ENCODE measurements around the gene RNASE4.
"Not testable (repeated sequence)": the region's sequence is repeated elsewhere in the genome, so short reads cannot be mapped to it uniquely, and the experiment has no call there.

Gene RNASE4, protein sequence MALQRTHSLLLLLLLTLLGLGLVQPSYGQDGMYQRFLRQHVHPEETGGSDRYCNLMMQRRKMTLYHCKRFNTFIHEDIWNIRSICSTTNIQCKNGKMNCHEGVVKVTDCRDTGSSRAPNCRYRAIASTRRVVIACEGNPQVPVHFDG

DNA sequence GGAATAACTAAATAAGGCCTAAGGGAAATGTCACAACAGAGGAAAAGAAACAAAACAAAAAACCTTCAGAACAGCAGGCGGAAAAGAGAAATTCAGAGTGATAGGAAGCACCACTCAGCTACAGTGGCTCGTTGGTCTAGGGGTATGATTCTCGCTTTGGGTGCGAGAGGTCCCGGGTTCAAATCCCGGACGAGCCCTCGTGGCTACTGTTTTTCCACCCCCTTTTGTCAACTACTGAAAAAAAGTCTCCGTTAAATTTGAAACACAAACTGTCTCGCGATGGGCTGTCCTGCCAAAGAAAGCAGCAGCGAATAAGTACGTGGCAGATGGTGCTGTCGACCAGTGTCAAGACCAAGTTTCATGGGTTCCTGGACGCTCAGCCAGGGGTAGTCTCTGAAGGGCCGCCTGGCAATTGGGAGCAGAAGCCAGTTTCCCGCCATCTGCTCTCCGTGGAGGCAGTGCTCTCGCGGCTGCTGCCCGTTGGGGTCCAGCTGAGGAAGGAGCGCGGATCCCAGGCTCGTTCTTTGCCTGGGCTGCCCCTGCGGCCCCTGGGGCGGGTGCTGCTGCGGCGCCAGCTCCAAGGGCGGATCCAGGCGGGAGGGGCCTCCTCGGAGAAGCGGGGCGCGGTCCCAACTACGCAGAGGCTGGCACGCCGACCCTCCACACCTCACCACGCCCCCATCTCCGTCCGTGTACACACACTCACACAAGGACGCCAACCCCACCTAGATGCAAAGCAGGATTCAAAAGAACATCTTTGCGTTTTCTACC is at the start of gene RNASE4:
Gene RNASE4 (plus strand): TSS at position 670 of the 771 bp plus-strand sequence. CDS start 14,812 bp downstream, outside the sequence.
- peak; percentile 61 to 76 (median 64) for DNase-seq (ENCODE audit: low read depth in 3 of 3)

DNA sequence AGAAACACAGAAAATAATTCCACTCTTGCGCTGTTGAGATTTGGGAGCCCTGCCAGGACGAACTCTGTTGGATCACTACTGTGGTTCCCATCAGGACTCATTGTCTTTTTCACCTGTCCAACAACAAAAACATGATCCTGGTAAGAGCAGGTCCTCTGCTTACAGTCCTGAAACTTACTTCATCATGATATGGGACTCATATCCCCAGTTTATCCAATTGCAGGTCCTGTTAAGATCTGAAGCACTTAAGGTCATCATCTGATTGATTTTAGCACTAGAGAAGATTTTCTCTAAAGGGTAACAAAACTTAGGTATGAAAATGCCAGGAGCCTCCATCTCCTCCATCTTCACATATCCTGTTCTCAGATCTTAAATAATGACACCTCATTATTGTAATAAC is 42.8 kb upstream of the RNASE4 start, which contains the start of gene OR6S1:
Gene OR6S1 (minus strand): TSS at position 101 of the 400 bp plus-strand sequence. CDS start 0 bp downstream, at position 101.
- DNase-seq (ENCODE audit: low read depth in 3 of 3), result no peak

DNA sequence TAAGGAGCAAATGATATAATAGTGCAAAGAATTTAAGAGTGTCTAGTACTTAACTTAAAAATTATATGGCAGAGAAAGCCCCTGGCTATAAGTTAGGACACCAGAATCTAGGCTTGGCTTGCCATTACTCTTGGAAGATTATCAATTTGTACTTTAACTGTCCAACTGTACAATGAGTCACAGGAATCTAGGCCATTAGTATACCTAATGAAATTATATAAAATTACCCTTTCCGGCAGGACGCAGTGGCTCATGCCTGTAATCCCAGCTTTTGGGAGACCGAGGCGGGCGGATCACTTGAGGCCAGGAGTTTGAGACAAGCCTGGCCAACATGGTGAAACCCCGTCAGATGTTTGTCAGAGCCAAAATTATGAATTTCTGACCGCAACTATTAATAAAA is 42.2 kb upstream of the RNASE4 start:
- no peak for DNase-seq (ENCODE audit: low read depth in 3 of 3)

DNA sequence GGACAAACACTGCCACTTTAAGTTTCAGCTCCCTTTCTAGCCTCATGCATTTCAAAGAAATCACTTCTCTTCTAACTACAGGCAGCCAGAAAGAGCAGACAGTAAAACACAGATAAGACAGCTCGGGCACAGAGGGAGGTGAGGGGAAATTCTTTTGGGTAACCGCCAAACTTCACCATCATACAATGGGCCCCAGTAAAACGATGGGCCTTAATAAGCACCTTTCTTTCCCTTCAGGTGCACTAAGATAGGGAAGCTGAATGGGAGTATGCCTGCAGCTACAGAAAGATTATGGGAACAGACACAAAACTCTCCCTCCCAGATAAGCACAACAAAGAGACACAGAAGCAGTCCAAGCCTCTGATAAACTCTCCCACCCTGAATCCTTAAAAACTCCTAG is 41.6 kb upstream of the RNASE4 start:
- DNase-seq (ENCODE audit: low read depth in 3 of 3), result not testable (repeated sequence)

DNA sequence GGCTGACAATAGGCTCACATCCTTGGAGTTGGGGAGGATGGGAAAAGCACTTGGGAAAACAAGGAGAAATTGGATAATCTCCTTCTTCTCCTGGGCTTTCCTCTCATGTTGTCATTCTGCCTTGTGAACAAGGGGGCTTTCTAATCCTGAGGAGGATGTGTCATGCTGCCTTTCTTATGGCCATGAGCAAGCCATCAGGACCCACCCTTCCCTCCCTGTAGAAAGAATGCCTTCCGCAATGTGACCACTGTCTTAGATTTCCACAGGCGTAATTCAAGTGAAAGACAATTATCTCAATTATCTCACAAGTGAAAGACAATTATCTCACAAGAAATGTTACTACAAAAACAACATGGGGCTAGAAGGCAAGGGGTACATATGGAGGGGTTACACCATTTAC is 39.8 kb upstream of the RNASE4 start:
- DNase-seq (ENCODE audit: low read depth in 3 of 3), result no peak

DNA sequence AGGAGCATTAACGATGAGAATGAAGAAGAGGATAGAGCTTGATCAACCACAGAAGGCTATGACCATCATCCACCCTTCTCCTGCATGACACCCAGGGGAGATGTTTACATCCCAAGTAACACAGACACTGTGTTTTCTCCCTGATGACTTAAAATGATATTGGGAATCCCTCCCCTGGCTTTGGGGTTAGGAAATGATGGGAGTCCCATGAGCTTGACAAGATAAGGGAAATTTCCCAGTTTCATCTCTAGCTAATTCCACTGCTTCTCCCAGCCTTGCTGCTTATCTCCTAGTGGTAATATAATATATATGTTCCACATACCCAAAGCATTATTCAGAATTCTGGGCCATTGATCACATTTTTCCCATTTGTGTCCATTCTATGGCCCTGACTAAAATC is 38.9 kb upstream of the RNASE4 start:
- no peak for DNase-seq (ENCODE audit: low read depth in 3 of 3)

DNA sequence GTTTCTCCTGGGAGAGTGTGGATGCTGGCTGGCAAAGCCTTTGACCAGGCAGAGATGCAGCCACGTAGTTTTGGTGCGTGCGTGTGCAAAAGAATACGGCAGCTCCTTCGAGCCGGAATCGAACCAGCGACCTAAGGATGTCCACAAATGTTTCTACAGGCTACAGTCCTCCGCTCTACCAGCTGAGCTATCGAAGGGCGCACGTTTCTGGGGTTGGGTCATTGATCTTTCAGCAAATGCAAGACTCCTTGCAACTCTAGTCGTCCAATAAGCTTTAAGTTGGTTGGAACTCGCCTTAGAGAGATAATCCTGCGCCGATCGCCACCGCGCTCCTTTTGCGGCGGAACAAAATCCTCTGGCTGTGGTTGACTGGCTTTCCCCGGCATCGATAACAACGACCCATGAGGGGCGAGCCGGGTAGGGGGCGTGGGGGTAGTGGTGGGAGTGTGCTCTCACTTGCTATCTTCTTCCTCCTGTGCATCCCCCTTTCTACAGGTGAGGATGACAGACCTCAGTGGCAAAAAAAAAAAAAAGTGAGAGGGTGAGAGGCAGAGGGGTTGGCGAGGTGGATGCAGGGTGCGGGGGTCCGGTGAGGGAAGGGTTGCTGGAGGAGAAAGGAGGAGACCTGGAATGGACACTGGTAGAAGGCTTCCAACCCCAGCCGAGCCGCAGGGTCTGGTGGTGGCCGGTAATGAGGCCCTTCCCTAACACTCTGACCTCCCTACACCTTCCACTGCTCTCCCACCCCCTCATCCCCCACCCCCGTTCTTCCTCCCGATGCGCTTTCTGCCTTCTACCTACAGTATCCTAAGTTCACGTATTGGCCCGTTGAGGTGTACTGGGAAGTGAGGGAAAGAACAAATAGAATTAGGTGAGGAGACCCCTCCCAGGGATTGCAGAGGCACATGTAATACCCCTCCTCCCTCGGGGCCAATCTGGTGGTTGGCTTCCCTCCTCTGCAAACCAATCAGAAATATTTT is 31.1 kb upstream of the RNASE4 start:
- peak in 2 of 3 experiments; percentile 46 to 73 for DNase-seq (ENCODE audit: low read depth in 3 of 3)

DNA sequence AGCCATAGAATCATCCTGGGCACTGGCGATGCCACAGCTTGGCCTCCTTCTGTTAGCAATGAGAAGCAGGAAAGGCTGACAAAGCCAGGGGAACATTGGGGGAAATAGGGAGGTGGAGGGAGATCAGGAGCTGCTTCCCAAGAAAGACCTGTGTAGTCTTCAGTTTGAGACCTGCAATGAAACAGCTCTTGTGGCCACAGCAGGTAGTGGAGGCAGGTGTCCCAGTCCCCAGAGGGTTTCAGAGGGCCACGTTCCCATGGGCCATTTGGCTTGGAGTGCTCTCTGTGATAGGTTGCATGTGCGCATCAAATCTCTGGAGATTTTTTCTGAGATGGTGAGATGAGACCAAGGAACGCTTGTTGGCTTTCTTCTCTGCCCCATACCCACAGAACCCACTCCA is 28.5 kb upstream of the RNASE4 start:
- DNase-seq (ENCODE audit: low read depth in 3 of 3), result no peak

DNA sequence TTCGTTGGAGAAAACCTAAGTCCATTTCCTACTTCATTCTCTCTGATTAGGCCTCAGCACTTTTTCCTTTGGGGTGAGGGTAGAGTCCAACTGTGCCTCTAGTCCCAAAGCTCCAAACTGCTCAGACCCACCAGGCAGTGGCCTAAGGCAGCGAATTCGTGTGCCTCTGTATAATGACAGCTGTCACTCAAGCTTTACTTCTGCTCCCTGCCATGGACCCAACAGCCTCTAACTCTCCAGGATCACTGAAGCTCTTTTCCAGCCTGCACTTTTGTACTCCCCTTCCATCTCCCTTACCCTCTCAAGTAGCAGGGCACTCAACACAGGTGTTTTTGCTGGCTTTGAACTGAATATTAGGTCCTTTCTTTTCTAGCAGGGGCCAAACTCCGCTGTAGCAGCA is 28.1 kb upstream of the RNASE4 start:
- no peak for DNase-seq (ENCODE audit: low read depth in 3 of 3)

DNA sequence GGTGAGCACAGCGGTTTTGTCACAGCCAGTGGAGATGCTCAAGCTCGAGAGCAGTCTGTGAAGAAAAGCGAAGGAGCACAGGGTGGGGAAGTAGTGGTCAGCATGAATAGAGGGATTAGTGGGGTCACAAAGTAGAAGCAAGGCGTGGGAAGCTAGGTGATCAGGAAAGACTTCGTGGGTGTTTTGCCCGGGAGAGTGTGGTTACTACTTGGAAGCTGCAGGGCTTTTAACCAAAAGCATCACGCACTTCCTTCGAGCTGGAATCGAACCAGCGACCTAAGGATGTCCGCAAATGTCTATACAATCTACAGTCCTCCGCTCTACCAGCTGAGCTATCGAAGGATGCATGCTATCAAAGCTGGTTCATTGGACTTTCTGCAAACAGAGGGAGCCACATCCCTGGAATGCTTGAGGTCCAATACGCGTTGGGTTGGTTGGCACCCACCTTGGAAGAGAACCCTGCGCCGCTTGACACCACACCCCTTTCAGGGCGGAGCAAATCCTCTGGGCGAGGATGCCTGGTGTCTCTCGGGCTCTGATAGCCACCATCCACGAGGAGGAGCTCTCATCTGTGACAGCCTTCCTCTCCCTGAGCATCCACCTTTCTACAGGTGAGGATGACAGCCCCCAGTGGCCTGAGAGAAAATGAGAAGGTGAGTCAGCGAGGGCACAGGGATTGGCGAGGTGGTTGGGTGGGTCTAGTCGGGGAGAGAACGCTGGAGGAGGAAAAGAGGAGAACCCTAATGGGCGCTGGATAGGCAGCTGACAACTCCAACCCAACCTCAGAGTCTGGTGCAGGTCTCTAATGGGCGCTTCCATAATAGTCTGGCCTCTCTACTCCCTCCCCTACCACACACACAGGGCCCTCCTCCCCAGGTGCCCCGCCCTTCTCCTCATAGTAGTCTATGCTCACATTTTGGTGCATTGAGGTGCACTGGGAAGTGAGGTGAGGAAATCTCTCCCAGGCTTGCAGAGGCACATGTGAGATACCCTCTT is 26.8 kb upstream of the RNASE4 start:
- peak in 1 of 3 experiments; percentile 32 for DNase-seq (ENCODE audit: low read depth in 3 of 3)

DNA sequence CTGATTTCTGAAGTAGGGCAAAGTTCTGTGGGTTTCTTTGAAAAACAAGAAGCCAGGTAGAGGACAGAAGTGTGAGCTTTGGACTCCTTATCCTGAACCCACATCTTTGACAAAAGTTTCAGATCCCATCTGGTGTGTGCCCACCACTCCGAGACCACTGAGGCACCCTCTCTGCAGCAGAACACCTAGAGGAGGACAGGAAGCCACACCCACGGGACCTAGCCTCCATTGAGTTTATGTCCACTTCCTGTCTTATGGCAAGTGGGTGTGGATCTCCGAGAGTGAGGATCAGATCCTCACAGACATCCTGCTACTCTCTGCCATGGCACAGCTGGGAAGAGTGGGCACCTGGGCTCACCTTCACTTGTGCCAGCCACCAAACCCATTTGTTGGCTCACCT is 26.1 kb upstream of the RNASE4 start:
- no peak for DNase-seq (ENCODE audit: low read depth in 3 of 3)

DNA sequence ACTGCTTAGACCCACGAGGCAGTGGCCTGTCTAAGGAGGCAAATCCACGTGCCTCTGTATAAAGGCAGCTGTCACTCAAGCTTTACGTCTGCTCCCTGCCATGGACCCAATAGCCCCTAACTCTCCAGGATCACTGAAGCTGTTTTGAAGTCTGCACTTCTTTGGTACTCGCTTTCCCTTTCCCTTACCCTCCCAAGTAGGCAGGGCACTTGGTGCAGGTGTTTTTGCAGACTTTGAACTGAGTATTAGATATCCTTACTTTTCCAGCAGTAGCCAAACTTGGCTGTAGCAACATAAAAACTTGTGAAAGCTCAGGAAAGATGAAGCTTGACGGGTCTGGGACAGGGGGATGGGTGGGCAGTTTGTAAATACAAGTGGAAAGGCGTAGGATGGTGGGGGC is 25.0 kb upstream of the RNASE4 start:
- DNase-seq (ENCODE audit: low read depth in 3 of 3), result no peak

DNA sequence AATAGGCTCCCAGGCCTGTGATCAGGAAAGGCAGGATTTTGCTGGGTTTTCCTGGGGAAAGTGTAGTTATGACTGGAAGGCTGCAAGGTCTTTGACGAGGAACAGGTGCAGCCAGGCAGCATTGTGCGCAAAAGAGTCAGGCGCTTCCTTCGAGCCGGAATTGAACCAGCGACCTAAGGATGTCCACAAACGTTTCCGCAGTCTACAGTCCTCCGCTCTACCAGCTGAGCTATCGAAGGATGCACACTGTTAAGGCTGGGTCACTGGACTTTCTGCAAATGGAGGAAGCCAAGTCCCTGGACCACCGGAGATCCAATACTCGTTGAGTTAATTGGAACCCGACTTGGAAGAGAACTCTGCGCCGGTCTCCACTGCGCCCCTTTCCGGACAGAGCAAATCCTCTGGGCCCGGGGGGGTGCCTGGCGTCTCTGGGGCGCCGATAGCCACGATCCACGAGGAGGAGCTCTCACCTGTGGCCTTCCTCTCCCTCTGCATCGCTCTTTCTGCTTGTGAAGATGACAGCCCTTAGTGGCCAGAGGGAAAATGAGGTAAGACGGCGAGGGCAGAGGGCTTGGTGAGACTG is 24.5 kb upstream of the RNASE4 start:
- no peak for DNase-seq (ENCODE audit: low read depth in 3 of 3)

DNA sequence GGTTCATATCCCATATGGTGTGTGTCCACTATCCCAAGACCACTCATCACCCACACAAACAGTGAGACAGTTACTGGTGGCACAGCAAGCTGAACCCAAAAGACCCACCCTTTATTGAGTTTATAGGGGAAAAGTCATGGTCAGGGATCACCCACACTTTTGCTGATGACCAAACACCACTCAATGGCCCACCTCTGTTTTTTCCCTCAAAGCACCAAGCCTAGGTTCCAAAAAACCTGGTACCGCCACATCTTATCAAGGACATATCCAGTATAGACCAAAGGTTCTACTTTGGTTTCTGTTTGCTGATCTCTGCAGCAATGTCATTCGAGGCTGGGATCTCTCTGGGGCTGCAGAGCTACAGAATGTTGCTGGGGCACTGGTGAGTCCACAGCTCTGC is 23.2 kb upstream of the RNASE4 start:
- DNase-seq (ENCODE audit: low read depth in 3 of 3), result no peak

DNA sequence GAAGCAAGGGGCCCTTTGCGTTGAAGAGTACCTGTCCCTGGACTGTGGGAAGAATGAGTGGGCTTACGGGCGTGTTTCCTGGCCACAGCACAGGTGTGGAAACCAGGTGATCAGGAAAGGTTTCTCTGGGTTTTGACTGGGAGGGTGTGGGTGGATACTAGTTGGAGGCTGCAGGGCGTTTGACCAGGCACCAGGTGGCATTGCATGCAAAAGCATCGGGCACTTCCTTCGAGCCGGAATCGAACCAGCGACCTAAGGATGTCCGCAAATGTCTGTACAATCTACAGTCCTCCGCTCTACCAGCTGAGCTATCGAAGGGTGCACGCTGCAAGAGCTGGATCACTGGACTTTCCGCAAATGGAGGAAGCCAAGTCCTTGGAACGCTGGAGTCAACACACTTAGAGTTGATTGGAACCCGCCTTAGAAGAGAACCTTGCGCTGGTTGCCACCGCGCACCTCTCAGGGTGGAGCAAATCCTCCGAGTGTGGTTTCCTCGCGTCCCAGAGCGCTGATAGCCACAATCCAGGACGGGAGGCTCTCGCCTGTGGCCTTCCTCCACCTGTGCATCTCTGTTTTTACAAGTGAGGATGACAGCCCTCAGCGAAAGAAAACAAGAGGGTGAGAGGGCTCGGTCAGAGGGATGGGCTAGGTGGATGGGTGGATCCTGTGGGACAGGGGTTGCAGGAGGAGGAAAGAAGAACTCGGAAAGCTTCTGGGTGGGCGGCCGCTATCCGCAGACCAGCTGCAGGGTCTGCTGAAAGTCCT is 21.2 kb upstream of the RNASE4 start:
- DNase-seq (ENCODE audit: low read depth in 3 of 3), result peak; percentile 64 to 89 (median 67)

DNA sequence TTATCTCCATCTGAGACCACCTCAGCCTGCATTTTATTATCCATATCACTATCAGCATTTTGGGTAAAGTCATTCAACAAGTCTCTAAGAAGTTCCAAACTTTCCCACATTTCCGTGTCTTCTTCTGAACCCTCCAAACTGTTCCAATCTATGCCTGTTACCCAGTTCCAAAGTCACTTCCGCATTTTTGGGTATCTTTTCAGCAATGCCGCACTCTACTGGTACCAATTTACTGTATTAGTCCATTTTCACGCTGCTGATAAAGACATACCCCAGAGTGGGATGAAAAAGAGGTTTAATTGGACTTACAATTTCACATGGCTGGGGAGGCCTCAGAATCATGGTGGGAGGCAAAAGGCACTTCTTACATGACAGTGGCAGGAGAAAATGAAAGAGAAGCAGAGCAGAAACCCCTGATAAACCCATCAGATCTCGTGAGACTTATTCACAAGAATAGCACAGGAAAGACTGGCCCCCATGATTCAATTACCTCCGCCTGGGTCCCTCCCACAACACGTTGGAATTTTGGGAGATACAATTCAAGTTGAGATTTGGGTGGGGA is 17.9 kb upstream of the RNASE4 start:
- not testable (repeated sequence) for DNase-seq (ENCODE audit: low read depth in 3 of 3)

DNA sequence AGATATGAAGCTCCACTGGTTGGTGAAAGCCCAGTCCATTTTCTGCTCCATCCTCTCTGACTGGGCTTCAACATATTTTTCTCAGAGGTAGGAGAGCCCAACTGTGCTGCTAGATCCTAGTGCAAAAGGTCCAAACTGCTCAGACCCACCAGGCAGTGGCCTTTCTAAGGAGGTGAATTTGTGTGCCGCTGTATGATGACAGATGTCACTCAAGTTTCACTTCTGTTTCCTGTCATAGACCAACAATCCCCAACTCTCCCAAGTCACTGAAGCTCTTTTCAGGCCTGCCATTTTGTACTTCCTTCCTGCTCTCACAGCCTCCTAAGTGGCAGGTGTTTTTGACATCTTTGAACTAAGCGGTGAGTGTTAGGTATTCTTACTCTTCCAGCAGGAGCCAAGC is 16.4 kb upstream of the RNASE4 start:
- DNase-seq (ENCODE audit: low read depth in 3 of 3), result no peak

DNA sequence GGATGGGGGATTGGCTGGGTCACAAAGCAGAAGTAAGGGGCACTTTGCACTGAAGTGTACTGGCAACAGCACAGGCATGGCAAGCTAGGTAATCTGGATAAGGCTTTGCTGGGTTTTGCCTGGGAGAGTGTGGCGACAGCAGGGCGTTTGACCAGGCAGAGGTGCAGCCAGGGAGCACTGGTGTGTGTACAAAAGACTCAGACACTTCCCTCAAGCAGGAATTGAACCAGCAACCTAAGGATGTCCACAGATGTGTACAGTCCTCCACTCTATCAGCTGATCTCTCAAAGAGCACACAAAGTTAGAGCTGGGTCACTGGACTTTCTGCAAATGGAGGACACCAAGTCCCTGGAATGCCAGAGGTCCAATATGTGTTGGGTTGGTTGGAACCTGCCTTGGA is 15.4 kb upstream of the RNASE4 start:
- DNase-seq (ENCODE audit: low read depth in 3 of 3), result no peak

DNA sequence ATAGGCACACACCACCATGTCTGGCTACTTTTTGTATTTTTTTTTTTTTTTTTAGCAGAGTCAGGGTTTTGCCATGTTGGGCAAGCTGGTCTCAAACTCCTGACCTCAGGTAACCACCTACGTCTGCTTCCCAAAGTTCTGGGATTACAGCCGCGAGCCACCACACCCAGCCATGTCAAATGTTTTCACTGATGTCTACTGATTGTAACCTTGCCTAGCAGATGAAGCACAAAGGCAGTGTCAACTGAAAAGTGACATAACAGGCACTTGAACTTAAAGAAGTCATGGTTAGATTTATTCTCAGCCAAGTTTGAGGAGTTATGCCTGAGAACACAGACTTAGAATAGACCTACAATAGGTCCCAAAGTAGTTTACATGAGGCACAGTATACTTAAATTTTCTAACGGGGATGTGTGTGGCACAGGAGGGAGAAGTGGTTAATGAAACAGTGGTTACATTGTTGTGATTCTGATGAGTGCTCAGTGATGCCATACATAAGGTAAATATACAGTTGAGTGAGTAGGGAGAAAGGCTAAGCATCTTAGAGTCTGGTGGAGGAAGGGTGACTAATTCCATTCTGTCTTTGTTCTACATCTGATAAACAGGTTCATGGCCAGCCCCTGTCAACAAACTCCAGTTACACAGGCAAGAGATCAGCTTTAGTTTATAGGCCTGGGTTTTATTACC is 12.6 kb upstream of the RNASE4 start:
- no peak for DNase-seq (ENCODE audit: low read depth in 3 of 3)

All from stimulated activated CD4-positive, alpha-beta T cell treated with anti-CD3 and anti-CD28 coated beads, TNF-alpha, amount 100 ng/mL, for 24 hours (primary cell).